ENCODE results near the gene BCL2L13.

BCL2L13 gene

GRCh38 chr22:17739196-17739975, 100.8 kb downstream of the BCL2L13 start:
- Histone ChIP-seq H3K27ac (ENCODE audit: low read length) (no peak overlapping the region), H3K27me3 (ENCODE audit: control insufficient read depth, insufficient read depth, low read length) (no peaks in the 10 kb centered on the region), H3K9me3 (ENCODE audit: control insufficient read depth, insufficient read depth, low read length) (no peaks in the 10 kb centered on the region), H3K4me1 (ENCODE audit: control insufficient read depth, insufficient read depth, low read length) (peaks cover 2% of the 10 kb centered on the region; the same call in 1 of the 2 replicates), H3K36me3 (ENCODE audit: control insufficient read depth, insufficient read depth, low read length) (no peaks in the 10 kb centered on the region; the same call in 1 of the 2 replicates), H3K4me3 (ENCODE audit: low read length) (no peak overlapping the region)
- no peak for DNase-seq (ENCODE audit: low read depth, low spot score)
- no CpG with 5 or more reads among the region's 36 CpGs for WGBS (ENCODE audit: insufficient coverage, insufficient read length)

DNA sequence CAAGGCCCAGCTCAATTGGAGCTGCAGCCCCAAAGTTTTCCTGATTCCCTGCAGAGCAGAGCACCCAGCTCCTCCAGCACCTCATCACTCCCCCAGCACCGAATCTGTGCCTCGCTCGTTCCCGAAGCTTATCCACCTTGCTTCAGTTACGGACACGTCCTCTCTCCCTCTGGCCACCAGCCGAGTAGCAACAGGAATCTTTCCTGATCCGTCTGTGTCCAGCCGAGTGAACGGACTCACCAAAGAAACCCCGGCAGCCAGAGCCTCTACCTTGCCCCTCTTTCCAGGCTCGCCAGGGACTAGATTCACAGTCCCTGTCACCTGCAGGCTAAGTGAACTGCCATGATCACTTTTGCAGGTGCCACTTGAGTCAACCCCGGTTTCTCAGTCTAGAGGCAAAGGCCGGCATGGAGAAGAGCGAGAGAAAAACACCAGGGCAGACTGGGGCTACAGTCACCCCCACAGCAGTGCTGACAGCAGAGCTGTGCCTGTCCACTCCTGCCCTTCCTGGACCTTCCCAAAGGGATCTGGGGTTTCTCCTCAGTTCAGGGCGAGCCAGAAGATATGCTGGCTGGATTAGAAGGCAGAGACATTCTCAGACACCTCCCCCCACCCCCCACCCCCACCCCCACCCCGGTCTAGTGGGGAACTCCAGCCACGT, 103.4 kb downstream of the BCL2L13 start:
- no CpG with 5 or more reads among the region's 18 CpGs for WGBS (ENCODE audit: insufficient coverage, insufficient read length)
- no peaks in the 10 kb centered on the region for H3K9me3 ChIP-seq (ENCODE audit: control insufficient read depth, insufficient read depth, low read length)
- H3K4me1 ChIP-seq (ENCODE audit: control insufficient read depth, insufficient read depth, low read length) = peaks cover 3% of the 10 kb centered on the region; the same call in 1 of the 2 replicates
- no peak overlapping the region for H3K27ac ChIP-seq (ENCODE audit: low read length)
- H3K4me3 ChIP-seq (ENCODE audit: low read length) = no peak overlapping the region
- no peak for DNase-seq (ENCODE audit: low read depth, low spot score)
- no peaks in the 10 kb centered on the region for H3K27me3 ChIP-seq (ENCODE audit: control insufficient read depth, insufficient read depth, low read length)
- H3K36me3 ChIP-seq (ENCODE audit: control insufficient read depth, insufficient read depth, low read length) = no peaks in the 10 kb centered on the region

DNA sequence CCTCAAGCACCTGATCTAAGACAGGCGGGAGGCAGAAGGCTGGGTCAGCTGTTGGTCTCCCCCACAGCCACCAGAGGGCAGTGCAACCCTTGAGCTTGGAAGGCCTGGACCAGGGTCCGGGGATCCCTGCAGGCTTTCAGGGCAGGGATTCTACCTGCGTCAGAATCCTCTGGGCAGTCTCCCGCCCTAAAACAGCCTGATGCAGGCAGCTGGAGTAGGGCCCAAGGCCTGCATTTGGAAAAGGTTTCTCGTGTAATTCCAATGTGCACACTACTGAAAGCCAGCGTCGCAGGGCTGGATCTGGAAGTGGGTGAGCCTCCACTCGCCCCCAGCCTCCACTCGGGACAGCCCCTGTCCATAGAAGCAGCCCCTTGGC, 104.0 kb downstream of the BCL2L13 start:
- Histone ChIP-seq H3K4me1 (ENCODE audit: control insufficient read depth, insufficient read depth, low read length) (peaks cover 3% of the 10 kb centered on the region; the same call in 1 of the 2 replicates), H3K27ac (ENCODE audit: low read length) (no peak overlapping the region), H3K9me3 (ENCODE audit: control insufficient read depth, insufficient read depth, low read length) (no peaks in the 10 kb centered on the region), H3K36me3 (ENCODE audit: control insufficient read depth, insufficient read depth, low read length) (no peaks in the 10 kb centered on the region), H3K4me3 (ENCODE audit: low read length) (no peak overlapping the region), H3K27me3 (ENCODE audit: control insufficient read depth, insufficient read depth, low read length) (no peaks in the 10 kb centered on the region)
- WGBS (ENCODE audit: insufficient coverage, insufficient read length) = no CpG with 5 or more reads among the region's 9 CpGs
- peak; percentile 82 for DNase-seq (ENCODE audit: low read depth, low spot score)

DNA sequence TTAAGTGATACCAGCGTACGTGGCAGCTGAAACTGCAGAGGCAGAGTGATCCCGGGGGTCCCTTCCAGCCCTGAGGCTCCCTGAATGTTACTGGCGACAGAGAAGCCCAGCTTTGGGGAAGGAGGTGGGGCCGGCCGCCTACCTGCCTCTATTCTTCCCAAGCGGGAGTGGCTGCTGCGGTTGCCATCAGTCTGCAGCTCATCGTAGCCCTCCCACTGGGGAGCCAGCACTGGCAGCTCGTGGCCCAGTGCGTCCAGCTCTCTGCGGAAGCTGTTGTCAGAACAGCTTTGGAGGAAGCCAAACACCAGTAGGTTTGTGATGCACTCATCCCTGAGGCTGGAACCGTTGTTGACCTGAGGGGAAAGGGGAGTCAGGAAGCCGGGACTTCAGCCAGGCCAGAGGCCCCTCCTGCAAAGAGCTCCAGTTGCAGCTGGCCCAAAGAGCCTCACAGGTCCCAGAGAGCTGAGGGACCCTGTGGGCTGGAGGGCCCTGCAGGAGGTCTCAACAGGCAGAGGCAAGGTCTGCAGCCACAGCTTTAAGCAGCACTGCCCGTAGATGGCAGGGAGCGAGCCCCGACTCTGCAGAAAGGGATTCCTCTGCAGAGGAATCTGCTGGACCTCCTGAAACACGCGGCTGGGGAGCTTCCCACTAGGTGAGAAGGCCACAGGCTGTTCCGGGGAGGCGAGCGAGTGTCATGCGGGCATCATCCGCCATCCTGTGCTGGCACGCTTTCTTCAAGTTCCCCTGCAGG, 105.3 kb downstream of the BCL2L13 start:
- Histone ChIP-seq H3K27me3 (ENCODE audit: control insufficient read depth, insufficient read depth, low read length) (no peaks in the 10 kb centered on the region), H3K4me1 (ENCODE audit: control insufficient read depth, insufficient read depth, low read length) (peaks cover 3% of the 10 kb centered on the region; the same call in 1 of the 2 replicates), H3K36me3 (ENCODE audit: control insufficient read depth, insufficient read depth, low read length) (no peaks in the 10 kb centered on the region), H3K4me3 (ENCODE audit: low read length) (no peak overlapping the region), H3K27ac (ENCODE audit: low read length) (no peak overlapping the region), H3K9me3 (ENCODE audit: control insufficient read depth, insufficient read depth, low read length) (no peaks in the 10 kb centered on the region)
- no peak for DNase-seq (ENCODE audit: low read depth, low spot score)
- WGBS (ENCODE audit: insufficient coverage, insufficient read length) = no CpG with 5 or more reads among the region's 25 CpGs

DNA sequence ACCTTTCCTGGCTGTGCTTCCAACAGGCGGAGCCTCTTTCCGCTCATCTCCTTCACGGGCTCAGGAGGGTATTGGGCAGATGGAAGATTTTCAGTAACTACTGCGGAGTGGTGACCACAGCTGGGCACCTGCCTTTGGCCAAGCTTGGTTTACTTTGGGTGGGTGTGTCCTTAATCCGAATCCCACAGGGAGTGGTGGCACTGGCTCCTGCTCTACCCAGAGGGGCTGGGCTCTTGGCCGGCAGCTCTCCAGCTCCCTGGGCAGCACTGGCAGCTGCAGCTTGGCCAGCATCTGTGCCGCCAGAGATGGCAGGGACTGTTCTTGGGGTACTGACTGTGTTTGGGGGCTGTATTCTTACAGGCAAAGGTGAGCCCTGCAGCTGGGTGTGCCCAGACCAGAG, 105.9 kb downstream of the BCL2L13 start:
- Histone ChIP-seq H3K27ac (ENCODE audit: low read length) (no peak overlapping the region), H3K4me3 (ENCODE audit: low read length) (no peak overlapping the region), H3K27me3 (ENCODE audit: control insufficient read depth, insufficient read depth, low read length) (no peaks in the 10 kb centered on the region), H3K4me1 (ENCODE audit: control insufficient read depth, insufficient read depth, low read length) (peaks cover 3% of the 10 kb centered on the region; the same call in 1 of the 2 replicates), H3K9me3 (ENCODE audit: control insufficient read depth, insufficient read depth, low read length) (no peaks in the 10 kb centered on the region), H3K36me3 (ENCODE audit: control insufficient read depth, insufficient read depth, low read length) (no peaks in the 10 kb centered on the region)
- WGBS (ENCODE audit: insufficient coverage, insufficient read length) = no CpG with 5 or more reads among the region's 7 CpGs
- DNase-seq (ENCODE audit: low read depth, low spot score) = no peak

GRCh38 chr22:17746916-17747315, 108.4 kb downstream of the BCL2L13 start:
- Histone ChIP-seq H3K36me3 (ENCODE audit: control insufficient read depth, insufficient read depth, low read length) (no peaks in the 10 kb centered on the region; the same call in 1 of the 2 replicates), H3K9me3 (ENCODE audit: control insufficient read depth, insufficient read depth, low read length) (no peaks in the 10 kb centered on the region), H3K27ac (ENCODE audit: low read length) (no peak overlapping the region), H3K4me1 (ENCODE audit: control insufficient read depth, insufficient read depth, low read length) (peaks cover 3% of the 10 kb centered on the region; the same call in 1 of the 2 replicates), H3K27me3 (ENCODE audit: control insufficient read depth, insufficient read depth, low read length) (no peaks in the 10 kb centered on the region), H3K4me3 (ENCODE audit: low read length) (no peak overlapping the region)
- no CpG with 5 or more reads among the region's 10 CpGs for WGBS (ENCODE audit: insufficient coverage, insufficient read length)
- no peak for DNase-seq (ENCODE audit: low read depth, low spot score)

- Histone ChIP-seq H3K4me3 (ENCODE audit: low read length) (no peak overlapping the region), H3K27ac (ENCODE audit: low read length) (no peak overlapping the region), H3K4me1 (ENCODE audit: control insufficient read depth, insufficient read depth, low read length) (peaks cover 1% of the 10 kb centered on the region; the same call in 1 of the 2 replicates), H3K36me3 (ENCODE audit: control insufficient read depth, insufficient read depth, low read length) (no peaks in the 10 kb centered on the region; the same call in 1 of the 2 replicates), H3K27me3 (ENCODE audit: control insufficient read depth, insufficient read depth, low read length) (no peaks in the 10 kb centered on the region), H3K9me3 (ENCODE audit: control insufficient read depth, insufficient read depth, low read length) (no peaks in the 10 kb centered on the region)
- WGBS (ENCODE audit: insufficient coverage, insufficient read length) = no CpG with 5 or more reads among the region's 40 CpGs
- DNase-seq (ENCODE audit: low read depth, low spot score) = peak; percentile 39
Observed at GRCh38 chr22:17748555-17749353, 110.2 kb downstream of the BCL2L13 start.

GRCh38 chr22:17749605-17750395, 111.2 kb downstream of the BCL2L13 start:
- H3K36me3 ChIP-seq (ENCODE audit: control insufficient read depth, insufficient read depth, low read length) = no peaks in the 10 kb centered on the region; the same call in 1 of the 2 replicates
- no CpG with 5 or more reads among the region's 35 CpGs for WGBS (ENCODE audit: insufficient coverage, insufficient read length)

DNA sequence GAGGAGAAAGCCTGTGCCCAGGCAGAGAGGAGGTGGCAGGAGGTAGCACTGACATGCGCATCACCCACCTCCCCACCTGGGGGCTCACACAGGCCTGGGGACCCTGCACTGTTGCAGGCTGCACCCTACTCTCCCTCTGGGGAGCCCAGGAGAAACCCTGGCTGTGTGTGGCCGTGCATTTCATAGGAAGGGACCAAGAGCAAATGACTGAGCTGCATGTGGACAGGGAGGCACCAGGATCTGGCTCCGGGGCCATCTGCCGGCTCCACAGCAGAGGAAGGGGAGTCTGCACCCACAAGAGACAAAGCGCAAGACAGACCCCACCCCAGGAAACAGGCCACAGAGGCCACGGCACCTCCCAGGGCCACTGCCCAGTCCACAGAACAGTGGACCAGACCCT, 113.0 kb downstream of the BCL2L13 start:
- Histone ChIP-seq H3K4me1 (ENCODE audit: control insufficient read depth, insufficient read depth, low read length) (no peaks in the 10 kb centered on the region; the same call in 1 of the 2 replicates), H3K27ac (ENCODE audit: low read length) (no peak overlapping the region), H3K4me3 (ENCODE audit: low read length) (no peak overlapping the region), H3K9me3 (ENCODE audit: control insufficient read depth, insufficient read depth, low read length) (no peaks in the 10 kb centered on the region), H3K36me3 (ENCODE audit: control insufficient read depth, insufficient read depth, low read length) (no peaks in the 10 kb centered on the region; the same call in 1 of the 2 replicates), H3K27me3 (ENCODE audit: control insufficient read depth, insufficient read depth, low read length) (no peaks in the 10 kb centered on the region)
- no peak for DNase-seq (ENCODE audit: low read depth, low spot score)
- WGBS (ENCODE audit: insufficient coverage, insufficient read length) = no CpG with 5 or more reads among the region's 6 CpGs

More at GRCh38 chr22:17749605-17750395, 111.2 kb downstream of the BCL2L13 start:
- Histone ChIP-seq H3K9me3 (ENCODE audit: control insufficient read depth, insufficient read depth, low read length) (no peaks in the 10 kb centered on the region), H3K4me1 (ENCODE audit: control insufficient read depth, insufficient read depth, low read length) (no peaks in the 10 kb centered on the region; the same call in 1 of the 2 replicates), H3K27me3 (ENCODE audit: control insufficient read depth, insufficient read depth, low read length) (no peaks in the 10 kb centered on the region), H3K4me3 (ENCODE audit: low read length) (no peak overlapping the region), H3K27ac (ENCODE audit: low read length) (no peak overlapping the region)
- no peak for DNase-seq (ENCODE audit: low read depth, low spot score)
